Retina (tissue), 1 donor: ENCODE results near the gene CDK5RAP2.

Source experiments
- DNase-seq: peaks from one replicate; pipeline ENCODE4 v3.0.0-alpha.2; 2016

The CDK5RAP2 gene

DNA sequence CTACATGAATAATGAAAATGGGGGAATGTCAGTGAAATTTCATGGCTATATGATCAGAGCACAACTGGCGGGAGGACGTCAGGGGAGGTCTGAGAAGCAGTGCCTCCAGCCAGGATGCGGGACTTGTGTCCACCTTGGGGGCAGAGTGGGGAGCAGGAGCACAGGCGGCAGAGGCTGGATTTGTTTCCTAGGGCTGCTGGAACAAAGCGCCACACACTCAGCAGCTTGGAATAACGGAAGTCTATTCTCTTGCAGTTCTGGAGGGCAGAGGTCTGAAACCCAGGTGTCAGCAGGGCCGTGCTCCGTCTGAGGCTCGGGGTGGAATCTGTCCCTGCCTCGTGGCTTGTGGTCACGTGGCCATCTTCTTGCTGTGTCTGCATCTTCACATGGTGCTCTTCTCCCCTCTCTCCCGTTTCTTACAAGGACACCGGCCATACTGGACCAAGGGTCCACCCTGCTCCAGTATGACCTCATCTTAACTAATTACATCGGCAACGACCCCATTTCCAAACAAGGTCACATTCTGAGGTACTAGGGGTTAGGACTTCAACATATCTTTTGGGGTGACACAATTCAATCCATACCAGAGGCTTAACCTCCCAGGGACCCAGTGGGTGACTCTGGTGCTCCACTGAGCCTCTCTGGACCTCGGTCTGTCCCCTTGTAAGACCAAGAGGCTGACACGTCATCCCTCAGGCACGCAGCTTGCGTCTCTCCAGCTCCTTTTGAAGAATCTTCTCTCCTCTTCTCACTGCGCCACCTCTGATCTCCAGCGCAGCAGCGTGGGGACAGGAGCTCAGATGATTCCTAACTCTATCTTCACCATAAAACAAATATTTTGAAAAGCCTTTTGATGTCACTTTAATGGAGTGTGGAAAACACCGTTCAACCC lies 202.5 kb downstream of the CDK5RAP2 start:
- no peak for DNase-seq

DNA sequence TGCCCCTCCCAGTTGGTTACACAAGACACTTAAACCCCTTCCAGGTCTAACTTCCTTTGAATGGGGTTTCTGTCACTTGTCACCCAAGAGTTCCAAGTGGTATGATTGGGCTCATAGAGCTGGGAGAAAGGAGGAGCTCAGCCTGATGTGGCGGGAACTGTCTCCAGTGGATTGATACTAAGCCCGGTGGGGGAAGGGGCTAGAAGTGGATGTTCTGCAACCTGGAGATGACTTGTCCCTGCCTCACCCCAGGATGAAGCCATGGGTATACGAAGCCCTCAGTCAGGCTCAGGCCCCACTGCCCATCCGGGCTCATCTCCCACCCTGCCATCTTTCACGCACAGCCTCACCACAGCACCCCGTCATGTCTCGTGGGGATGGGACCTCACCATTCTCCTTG lies 203.9 kb downstream of the CDK5RAP2 start:
- no peak for DNase-seq

DNA sequence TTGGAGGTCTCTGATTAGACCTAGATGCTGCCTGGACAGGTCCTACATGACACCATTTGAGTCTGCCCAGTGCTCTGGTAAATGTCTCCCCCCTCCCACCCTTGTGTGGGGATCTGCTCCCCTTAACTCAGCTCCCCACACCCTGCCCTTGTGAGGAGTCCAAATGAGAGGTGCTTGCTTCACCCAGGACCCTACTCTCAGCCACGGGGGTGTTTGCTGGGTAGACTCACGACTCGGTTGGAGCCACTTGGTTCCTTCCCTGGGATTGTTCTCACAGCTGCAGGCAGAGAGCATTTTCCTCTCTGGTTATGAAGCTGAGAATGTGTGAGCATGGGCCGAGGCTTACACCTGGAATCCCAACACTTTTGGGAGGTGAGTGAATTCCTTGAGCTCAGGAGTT lies 204.7 kb downstream of the CDK5RAP2 start:
- no peak for DNase-seq

DNA sequence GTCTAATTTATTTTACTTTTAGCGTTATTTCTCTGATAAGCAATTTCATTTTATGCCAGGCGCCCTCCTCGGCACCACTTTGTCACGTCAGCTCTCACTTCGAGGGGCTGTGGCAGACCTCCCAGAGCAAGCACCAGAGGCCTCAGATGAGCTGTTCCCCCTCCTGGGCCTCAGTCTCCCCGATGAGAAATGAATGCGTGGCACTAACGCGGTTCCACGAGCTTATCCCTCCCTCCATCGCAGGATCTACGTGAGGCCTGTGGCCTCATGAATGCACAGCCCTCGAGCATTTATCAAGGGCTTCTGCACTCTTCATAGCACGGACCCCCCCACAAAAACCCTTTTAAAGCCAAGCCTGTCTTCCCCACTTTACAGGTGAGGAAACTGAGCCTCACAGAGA lies 205.2 kb downstream of the CDK5RAP2 start:
- DNase-seq = no peak

DNA sequence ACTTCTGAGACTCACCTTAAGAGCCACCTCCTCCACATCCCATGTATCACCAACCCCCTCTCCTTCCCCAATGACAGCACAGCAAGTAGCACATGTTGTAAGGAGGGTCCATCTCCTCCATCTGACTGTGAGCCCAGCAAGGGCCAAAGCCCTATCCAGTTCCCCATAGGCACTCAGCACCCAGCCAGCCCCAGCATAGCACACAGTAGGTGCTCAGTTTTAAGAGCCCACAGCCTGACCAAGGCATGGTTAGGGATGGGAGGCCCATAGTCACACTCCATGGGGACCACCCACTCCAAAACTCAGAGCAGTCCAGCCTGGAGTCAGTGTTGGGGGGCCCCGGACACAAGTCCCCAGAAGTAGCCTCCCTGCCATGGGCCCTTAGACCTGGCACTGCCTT lies 205.7 kb downstream of the CDK5RAP2 start:
- no peak for DNase-seq

DNA sequence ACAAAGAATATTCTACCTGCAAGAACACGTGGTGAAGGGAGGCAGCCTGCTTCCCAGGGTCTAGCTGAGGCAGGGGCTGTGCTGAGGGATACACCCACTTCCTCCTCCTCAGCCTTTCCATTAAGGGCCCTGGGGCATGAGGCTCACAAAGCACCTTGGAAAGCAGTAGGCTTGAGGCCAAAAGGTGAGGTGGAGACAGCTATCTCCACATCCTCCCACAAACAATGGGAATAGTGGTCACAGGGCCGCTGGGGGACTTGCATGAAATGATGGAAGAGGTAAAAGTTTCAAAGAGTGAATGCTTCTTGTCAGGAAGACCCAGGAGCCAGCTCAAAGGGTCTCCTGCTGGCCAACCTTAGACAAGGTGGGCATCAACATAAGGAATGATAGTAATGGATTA lies 207.9 kb downstream of the CDK5RAP2 start:
- DNase-seq = no peak

DNA sequence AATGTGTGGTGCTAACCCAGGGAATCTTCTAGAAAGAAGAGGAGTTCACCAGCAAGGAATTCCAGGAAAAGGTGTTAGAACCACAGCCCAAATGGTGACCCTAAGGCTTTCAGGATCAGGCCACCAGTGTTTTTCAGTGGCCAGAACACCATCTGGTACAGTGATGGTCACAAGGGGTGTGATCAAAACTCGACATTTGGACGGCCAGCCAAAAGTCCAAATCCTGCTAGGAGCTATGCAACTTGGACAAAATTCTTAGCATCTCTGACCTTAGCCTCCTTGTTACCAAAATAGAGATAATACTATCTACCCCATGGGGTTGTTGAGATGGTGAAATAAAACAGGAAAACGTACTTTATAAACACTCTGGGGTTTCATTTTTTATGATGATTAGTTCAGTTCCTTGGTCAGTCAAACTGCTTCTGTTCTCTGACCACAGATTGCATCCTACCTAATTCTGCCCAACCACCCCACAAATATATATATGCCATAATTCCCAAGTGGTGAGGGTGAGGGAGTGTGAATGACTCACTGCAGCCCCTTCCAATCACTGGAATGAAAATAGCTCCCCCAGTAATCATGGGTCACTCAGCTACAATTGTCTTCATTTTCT lies 210.3 kb downstream of the CDK5RAP2 start:
- DNase-seq = no peak

DNA sequence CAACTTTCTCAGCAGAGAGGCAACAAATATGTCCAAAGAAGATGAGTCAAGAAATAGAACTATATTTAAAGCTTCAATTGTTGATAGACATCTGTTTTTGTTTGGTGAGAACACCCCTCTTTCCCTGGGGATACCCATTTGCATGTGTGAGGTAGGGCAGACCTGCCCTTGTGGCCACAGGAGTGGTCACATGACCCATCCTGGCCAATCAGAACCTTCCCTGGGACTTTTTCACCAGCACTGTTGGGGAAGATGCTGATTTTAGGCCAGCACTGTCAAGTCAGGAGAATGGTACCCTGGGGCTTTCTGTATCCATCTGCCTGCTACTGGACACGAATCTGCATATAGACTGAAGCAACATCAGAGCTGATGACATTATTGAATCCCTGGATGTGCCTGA lies 211.2 kb downstream of the CDK5RAP2 start:
- no peak for DNase-seq

DNA sequence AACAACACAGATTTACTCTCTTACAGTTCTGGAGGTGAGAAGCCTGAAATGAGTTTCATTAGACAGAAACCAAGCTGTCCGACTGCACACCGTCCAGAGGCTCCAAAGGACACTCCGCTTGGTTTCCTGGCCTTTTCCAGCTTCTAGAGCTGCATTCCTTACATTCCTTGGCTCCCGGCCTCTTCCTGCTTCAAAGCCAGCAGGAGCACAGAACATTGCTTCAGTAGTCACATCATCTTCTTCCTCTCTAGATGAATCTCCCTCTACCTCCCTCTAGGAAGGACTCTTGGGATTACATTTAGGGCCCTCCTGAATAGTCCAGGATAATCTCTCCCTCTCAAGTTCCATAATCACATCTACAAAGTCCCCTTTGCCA lies 213.3 kb downstream of the CDK5RAP2 start:
- DNase-seq = no peak

DNA sequence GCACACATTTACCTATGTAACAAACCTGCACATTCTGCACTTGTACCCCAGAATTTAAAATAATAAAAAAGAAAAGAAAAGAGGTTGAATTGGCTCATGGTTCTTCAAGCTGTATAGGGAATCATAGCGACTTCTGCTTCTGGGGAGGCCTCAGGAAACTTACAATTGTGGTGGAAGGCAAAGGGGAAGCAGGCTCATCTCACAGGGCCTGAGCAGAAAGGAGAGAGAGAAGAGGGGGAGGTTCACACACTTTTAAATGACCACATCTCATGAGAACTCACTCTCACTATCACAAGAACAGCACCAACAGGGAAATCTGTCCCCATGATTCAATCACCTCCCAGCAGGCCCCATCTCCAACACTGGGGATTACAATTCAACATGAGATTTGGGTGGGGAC lies 214.6 kb downstream of the CDK5RAP2 start:
- no peak for DNase-seq

DNA sequence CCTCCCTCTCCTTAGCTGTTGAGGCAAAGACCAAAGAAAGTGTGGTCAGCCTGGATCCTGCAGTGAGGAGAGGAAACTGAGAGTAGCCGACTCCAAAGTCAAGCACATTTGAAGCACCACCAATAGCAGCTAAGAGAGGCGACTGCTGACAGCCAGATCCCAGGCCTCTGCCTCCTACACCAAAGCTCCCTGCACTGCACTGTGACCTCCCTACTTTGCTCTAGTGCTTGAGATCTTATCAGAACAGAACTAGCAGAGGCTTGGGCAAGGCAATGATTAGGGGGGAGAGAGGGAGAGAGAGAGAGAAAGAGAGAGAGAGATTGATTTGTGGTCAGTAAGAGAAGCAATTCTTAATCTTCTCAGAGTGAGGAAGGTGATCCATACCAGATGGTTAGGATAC lies 216.3 kb downstream of the CDK5RAP2 start:
- no peak for DNase-seq

DNA sequence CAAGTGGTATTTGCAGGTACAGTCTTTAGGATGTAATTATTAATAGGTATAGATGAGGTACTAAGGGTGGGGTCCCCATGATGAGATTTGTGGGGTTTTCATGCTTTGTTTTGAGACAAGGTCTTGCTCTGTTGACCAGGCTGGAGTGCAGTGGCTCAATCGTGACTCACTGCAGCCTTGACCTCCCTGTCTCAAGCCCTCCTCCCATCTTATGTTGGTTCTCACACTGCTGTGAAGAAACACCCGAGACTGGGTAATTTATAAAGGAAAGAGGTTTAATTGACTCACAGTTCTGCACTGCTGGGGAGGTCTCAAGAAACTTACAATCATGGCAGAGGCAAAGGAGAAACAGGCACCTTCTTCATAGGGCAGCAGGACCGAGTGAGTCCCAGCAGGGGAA lies 217.5 kb downstream of the CDK5RAP2 start:
- DNase-seq = no peak

DNA sequence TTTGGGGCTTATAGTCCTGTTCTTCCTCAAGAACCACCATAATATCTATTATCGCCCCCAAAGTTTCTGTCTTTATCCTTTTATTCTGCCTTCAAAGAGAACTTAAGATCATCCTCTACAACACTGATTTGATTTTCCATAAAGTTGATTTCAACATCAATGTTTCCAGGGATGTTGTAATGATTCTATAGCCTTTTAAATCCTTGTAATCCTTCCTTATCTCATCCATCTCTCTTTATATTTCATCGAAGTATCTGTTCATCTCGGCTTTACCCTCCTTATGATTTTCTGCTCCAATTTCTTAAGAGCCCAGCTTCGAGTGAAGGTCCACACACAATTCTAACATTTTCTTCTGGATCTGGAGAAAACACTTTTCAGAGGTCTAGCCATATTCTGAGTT lies 218.4 kb downstream of the CDK5RAP2 start:
- DNase-seq = no peak

DNA sequence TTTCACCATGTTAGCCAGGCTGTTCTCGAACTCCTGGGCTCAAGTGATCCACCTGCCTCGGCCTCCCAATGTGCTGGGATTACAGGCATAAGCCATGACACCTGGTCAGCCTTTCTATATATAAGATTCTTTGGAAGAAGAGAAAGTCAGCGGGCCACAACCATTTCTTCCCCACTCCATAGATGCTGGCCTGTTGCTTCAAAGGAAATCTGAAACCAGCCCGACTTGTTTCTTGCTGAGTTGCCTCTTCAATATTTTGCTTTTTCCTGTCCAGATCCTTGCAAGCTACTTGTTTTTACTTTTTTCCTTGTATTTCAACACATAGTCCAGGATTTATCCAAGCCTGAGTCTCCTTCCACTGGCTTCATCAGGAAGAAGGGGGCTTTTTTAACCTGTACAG lies 219.5 kb downstream of the CDK5RAP2 start:
- no peak for DNase-seq

DNA sequence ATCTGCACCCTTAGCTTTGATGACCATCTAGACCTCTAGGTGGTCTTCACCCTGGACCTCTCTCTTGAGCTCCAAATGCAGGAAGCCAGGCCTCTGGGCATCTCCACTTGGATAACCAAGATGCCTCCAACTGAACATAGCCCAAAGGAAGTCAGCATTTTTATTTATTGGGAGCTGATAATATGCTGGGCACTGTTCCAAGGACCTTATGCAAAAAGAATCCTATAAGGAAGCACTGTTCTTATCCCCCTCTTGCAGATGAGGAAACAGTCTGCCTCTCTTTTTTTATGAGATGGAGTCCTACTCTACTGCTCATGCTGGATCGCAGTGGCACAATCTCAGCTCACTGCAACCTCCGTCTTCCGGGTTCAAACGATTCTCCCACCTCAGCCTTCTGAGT lies 219.9 kb downstream of the CDK5RAP2 start:
- no peak for DNase-seq

DNA sequence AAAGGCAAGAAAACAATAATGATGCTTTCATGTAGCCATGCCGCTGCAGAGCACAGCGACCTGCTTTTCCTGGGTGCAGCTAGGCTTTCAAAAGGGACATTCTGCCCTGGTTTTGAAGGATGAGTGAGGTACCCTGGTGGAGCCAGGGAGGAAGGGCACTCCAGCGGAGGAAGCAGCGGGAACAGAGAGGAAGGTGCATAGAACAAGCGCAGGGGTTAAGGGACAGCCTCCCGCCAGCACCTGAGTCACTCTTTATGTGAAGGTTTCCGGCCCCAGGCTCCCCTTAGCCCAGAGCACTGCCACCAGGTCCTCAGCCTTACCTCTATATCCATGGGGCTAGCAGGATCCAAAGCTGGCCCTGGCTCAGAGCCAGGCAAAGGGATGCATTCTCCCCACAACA lies 221.1 kb downstream of the CDK5RAP2 start:
- no peak for DNase-seq

DNA sequence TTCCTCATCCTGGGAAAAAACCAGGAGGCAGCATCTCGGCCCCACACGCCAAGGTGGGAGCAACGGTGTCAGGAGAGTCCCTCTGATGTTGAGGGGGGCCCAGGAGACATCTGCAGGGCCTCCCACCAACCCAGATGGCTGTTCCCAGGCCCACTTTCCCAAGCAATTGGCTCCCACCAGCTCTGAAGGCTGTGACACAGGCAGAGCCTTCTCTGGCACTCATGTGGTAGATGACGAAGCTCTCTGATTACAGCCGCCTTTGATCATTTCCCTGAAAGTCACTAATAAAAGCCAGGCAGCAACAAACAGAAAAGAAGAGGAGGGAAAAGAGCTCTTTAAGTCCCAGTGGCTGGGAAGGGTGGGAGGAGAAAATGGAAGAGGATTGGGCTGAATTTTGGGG lies 226.5 kb downstream of the CDK5RAP2 start:
- no peak for DNase-seq

DNA sequence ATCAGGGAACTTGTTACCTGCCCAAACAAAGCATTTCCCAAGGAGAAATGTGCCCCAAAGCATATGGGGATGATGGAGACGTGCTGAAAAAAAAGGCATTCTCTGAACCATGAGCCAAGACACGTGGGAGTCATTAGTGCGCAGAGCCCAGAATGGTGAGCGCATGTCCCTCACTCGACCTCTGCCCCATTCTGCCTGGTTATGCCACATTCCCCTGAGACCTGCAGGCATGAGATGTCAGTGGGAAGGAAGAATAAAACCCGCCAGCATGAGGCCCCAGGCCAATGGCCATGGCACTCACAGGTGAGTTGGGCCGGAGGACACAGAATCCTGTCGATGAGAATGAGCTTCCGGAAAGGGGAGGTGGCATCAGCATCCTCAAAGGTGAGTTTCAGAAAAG lies 228.9 kb downstream of the CDK5RAP2 start:
- DNase-seq = no peak

DNA sequence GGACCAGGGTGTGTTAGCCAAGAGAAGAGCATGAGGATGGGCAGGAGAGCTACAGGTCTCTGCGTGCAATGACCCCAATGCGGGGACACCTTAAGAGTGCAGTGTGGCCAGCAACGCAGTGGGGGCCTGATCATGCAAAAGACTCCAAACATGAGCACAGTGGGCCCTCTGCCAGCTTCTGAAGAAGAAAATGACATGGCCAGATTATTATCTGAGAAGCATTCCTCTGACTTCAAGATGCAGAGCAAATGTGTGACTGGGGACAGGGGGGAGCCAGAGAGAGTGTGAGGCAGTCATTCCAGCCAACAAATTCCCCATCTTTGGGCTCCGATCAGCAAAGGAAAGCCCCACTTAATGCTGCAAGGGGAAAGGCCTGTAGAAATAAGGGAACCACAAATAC lies 229.4 kb downstream of the CDK5RAP2 start:
- DNase-seq = no peak

DNA sequence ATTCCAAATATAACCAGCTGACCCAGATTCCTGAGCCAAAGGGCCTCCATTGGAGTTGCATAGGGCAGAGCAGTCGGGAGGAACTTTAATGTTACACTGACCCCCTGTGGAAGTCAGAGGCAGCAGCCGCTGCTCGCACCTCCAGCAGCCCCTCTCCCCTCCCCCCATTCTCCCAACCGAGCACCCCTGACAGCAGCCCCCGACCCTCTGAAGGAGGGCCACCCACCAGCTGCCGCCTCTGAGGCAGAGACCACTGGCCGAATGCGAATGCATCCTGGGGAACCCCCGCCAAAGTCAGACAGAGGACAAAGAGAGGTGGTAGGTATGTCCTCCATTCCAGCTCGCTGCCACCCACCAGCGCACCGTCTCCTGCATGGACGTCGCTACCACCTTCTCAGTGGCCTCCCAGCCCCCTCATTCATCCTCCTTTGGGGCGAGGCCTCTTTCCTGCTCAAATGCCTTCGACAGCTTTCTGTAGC lies 231.0 kb downstream of the CDK5RAP2 start:
- peak; percentile 81 for DNase-seq

DNA sequence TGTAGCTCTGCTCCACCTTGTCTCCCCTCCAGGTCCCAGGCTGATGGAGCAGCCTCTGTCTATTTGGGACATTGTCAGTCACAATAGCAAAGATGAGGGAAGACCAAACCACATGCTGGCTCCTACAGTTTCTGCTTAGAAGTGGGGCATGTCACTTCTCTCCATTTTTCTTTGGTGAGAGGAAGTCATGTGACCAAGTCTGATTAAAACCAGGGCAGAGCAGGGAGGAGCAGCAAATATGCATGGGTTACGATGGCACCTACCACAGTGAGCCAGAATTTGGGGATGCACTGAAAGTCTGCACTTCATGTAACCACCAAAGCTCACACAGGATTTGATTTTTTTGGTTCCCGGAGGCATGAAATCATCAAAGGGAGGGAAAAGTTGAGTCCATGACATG lies 234.6 kb downstream of the CDK5RAP2 start:
- DNase-seq = no peak

DNA sequence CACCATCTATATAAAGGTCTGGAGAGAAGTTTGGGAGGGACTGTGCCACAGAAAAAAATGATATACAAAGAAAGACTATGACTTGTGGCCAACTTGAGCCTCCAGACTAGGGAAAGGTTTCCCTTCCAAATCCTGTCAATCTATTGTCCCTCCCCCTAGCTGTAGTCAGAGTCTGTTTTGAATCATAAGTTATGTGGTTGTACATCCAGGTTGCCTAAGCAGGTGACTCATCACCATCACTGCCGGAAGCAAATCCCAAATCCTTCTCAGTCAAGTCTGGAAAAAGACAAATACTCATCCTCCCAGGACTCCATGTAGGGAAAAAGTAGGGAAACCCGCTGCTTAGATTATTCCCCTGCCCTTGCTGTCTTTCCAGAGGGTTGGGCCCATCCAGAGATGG lies 235.7 kb downstream of the CDK5RAP2 start:
- DNase-seq = no peak

DNA sequence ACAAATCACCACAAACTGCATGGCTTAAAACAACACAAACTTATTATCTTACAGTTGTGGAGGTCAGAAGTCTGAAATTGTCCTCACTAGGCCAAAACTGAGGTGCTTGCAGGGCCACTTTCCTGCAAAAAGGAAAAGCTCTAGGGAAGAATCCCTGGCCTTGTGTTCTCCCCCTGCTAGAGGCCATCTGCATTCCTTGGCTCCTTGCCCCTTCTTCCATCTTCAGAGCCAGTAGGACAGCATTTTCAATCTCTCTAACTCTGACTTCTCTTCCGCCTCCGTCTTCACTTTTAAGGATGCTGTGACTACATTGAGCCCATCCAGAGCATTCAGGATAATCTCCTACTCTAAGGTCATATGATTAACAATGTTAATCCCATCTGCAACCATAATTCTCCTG lies 236.6 kb downstream of the CDK5RAP2 start:
- no peak for DNase-seq
